ENCODE results near the gene PDE3B. TPM values are rescaled to one million over a fixed set of nuclear protein-coding genes. Genes with fewer than 3 reads are reported as not detected.

Gene PDE3B
- total and polyA plus RNA-seq, 9 of the 15 experiments (the other 6 are each of a cell fraction or from before 2014, with no cell fraction given) = 2.3 to 22.5 (median 12.2) TPM

DNA sequence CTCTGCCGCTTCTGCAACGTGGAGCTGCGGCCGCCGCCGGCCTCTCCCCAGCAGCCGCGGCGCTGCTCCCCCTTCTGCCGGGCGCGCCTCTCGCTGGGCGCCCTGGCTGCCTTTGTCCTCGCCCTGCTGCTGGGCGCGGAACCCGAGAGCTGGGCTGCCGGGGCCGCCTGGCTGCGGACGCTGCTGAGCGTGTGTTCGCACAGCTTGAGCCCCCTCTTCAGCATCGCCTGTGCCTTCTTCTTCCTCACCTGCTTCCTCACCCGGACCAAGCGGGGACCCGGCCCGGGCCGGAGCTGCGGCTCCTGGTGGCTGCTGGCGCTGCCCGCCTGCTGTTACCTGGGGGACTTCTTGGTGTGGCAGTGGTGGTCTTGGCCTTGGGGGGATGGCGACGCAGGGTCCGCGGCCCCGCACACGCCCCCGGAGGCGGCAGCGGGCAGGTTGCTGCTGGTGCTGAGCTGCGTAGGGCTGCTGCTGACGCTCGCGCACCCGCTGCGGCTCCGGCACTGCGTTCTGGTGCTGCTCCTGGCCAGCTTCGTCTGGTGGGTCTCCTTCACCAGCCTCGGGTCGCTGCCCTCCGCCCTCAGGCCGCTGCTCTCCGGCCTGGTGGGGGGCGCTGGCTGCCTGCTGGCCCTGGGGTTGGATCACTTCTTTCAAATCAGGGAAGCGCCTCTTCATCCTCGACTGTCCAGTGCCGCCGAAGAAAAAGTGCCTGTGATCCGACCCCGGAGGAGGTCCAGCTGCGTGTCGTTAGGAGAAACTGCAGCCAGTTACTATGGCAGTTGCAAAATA, 816 bp downstream of the PDE3B start (continued):
- TF ChIP-seq KDM5B (IDR thresholded peaks at IDR 0.05; ENCODE audit: insufficient replicate concordance, low read depth, low read length) (no peak), ZNF133 (CRISPR knock-in tag; IDR thresholded peaks at IDR 0.05) (no peak), ZNF561 (CRISPR knock-in tag; conservative IDR thresholded peaks at IDR 0.05) (no peak), CREBBP (IDR thresholded peaks at IDR 0.05; ENCODE audit: low read depth, low read length) (no peak), MEF2D (tag; conservative IDR thresholded peaks at IDR 0.05; ENCODE audit: low read depth) (no peak), POLR3G (IDR thresholded peaks at IDR 0.05; ENCODE audit: extremely low read depth, insufficient read length, insufficient replicate concordance) (no peak), BCOR (IDR thresholded peaks at IDR 0.05) (no peak), ZKSCAN8 (CRISPR knock-in tag; IDR thresholded peaks at IDR 0.05) (no peak), KAT8 (IDR thresholded peaks at IDR 0.05; ENCODE audit: low read depth) (no peak), ZBTB1 (CRISPR knock-in tag; IDR thresholded peaks at IDR 0.05; ENCODE audit: borderline replicate concordance, low read depth) (peak; percentile 22; the same call in 1 of the 2 replicates), POLR2H (tag; IDR thresholded peaks at IDR 0.05; ENCODE audit: low read depth) (no peak), MTA2 (IDR thresholded peaks at IDR 0.05; ENCODE audit: low read depth) (no peak), ZNF24 (IDR thresholded peaks at IDR 0.05) (0 out of 2 replicates have a peak, but pooled peaks have one; percentile 10), ZEB2 (IDR thresholded peaks at IDR 0.05) (no peak), ZNF778 (CRISPR knock-in tag; IDR thresholded peaks at IDR 0.05) (no peak), KAT2B (IDR thresholded peaks at IDR 0.05; ENCODE audit: low read depth, low read length) (no peak), NONO (IDR thresholded peaks at IDR 0.05; ENCODE audit: low read depth in 2 of 2, low read length in 1 of 2) (no peak; a peak in 1 of 4 replicates), NRF1 (conservative IDR thresholded peaks at IDR 0.05 in 1 of 2, IDR thresholded peaks at IDR 0.05 in 1 of 2) (peak; percentile 71 to 76), C11orf30 (IDR thresholded peaks at IDR 0.05; ENCODE audit: low read depth) (no peak), NEUROD1 (IDR thresholded peaks at IDR 0.05; ENCODE audit: borderline replicate concordance, low read depth, low read length, partially characterized antibody) (no peak), POLR2AphosphoS5 (IDR thresholded peaks at IDR 0.05; ENCODE audit: control insufficient read depth, insufficient read depth, low read depth, low read length) (no peak), ZNF699 (CRISPR knock-in tag; IDR thresholded peaks at IDR 0.05; ENCODE audit: insufficient replicate concordance) (no peak), PCBP1 (IDR thresholded peaks at IDR 0.05; ENCODE audit: low read depth, low read length, poor library complexity, severe bottlenecking) (no peak), ZNF217 (CRISPR knock-in tag; IDR thresholded peaks at IDR 0.05) (no peak), RBM14 (IDR thresholded peaks at IDR 0.05; ENCODE audit: borderline replicate concordance, insufficient read depth, low read depth, low read length) (0 out of 2 replicates have a peak, but pooled peaks have one; percentile 40)
- TF ChIP-seq, protein P1, sequence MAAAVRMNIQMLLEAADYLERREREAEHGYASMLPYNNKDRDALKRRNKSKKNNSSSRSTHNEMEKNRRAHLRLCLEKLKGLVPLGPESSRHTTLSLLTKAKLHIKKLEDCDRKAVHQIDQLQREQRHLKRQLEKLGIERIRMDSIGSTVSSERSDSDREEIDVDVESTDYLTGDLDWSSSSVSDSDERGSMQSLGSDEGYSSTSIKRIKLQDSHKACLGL (CRISPR knock-in tag; IDR thresholded peaks at IDR 0.05; ENCODE audit: borderline replicate concordance, poor library complexity, severe bottlenecking) = no peak
- TF ChIP-seq, protein P2, sequence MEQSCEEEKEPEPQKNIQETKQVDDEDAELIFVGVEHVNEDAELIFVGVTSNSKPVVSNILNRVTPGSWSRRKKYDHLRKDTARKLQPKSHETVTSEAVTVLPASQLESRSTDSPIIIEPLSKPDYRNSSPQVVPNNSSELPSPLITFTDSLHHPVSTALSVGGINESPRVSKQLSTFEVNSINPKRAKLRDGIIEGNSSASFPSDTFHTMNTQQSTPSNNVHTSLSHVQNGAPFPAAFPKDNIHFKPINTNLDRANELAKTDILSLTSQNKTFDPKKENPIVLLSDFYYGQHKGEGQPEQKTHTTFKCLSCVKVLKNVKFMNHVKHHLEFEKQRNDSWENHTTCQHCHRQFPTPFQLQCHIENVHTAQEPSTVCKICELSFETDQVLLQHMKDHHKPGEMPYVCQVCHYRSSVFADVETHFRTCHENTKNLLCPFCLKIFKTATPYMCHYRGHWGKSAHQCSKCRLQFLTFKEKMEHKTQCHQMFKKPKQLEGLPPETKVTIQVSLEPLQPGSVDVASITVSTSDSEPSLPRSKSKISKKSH (CRISPR knock-in tag; IDR thresholded peaks at IDR 0.05) = no peak

All from K562 (cell line).